Activated naive CD4-positive, alpha-beta T cell treated with anti-CD3 and anti-CD28 coated beads, Interleukin-2, amount 50 U/mL, for 24 hours (primary cell): ENCODE data around the gene ROPN1B.
"Not testable (repeated sequence)": the region's sequence is repeated elsewhere in the genome, so short reads cannot be mapped to it uniquely, and the experiment has no call there.

Source experiments
- H3K27ac Mint-ChIP-seq: one replicate; pipeline ENCODE4 v1.8.0; 2021; ENCODE audit warnings: mild to moderate bottlenecking, mixed read lengths
- H3K27me3 Mint-ChIP-seq: one replicate; pipeline ENCODE4 v1.8.0; 2021; ENCODE audit warnings: mixed read lengths
- H3K36me3 Mint-ChIP-seq: one replicate; pipeline ENCODE4 v1.8.0; 2021; ENCODE audit warnings: mixed read lengths
- H3K4me1 Mint-ChIP-seq: one replicate; pipeline ENCODE4 v1.8.0; 2021; ENCODE audit warnings: mixed read lengths
- H3K4me3 Mint-ChIP-seq: one replicate; pipeline ENCODE4 v1.8.0; 2021; ENCODE audit warnings: mild to moderate bottlenecking, mixed read lengths
- H3K9me3 Mint-ChIP-seq: one replicate; pipeline ENCODE4 v1.8.0; 2021; ENCODE audit warnings: mixed read lengths

The ROPN1B gene

DNA sequence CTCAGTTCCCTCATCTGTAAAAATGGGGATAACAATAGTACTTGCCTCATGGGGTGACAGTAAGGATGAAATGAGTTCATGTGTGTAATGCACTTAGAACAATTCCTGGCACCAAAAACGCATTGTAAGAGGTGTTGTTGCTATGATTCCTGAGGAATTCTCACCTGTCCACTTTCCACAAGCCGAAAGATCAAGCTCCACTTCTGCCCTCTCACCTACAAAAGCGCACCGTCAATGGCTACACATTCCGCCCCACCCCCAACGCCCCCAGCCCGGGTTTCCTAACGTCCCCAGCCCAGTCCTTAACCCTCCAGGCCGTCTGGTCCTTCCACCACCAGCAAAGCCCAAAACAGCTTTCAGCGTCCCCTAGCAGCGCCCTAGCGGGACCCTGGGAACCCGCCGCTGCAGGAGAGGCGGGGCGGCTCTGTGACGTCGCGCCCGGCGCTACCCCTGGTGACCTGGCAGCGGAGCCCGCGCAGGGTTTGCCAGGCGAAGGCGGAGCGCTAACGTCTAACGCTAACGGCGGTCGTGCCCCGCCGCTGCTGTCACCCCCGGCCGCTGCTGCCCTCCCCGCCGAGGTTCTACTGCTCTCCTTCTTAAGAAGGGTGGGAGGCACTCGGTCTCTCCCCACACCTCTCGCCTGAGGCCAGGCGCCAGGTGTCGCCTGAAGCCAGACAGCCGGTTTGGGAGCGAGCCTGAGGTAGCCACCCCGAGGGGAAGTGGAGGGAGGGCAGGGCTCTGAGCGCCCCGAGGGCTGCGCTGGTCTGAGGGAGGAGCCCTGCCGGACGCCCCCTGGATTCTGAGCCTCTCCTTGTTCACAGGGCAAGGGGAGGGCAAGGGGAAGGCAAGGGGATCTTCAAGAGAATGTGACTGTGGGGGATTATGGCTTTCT, at the start of gene ROPN1B:
TSS of gene ROPN1B (plus strand) at position 478 of the 892 bp plus-strand sequence. CDS start 2,877 bp downstream, outside the sequence.
- H3K9me3 Mint-ChIP-seq, H3K27ac Mint-ChIP-seq, H3K36me3 Mint-ChIP-seq, H3K4me1 Mint-ChIP-seq: not testable (repeated sequence)
- Mint-ChIP-seq H3K4me3 (peak within 1 kb of the TSS; percentile 69), H3K27me3 (peaks cover 14% of the 10 kb centered on the region)

GRCh38 chr3:125920191-125920590, 48.8 kb upstream of the ROPN1B start:
- H3K9me3 Mint-ChIP-seq, H3K27me3 Mint-ChIP-seq: not testable (repeated sequence)

DNA sequence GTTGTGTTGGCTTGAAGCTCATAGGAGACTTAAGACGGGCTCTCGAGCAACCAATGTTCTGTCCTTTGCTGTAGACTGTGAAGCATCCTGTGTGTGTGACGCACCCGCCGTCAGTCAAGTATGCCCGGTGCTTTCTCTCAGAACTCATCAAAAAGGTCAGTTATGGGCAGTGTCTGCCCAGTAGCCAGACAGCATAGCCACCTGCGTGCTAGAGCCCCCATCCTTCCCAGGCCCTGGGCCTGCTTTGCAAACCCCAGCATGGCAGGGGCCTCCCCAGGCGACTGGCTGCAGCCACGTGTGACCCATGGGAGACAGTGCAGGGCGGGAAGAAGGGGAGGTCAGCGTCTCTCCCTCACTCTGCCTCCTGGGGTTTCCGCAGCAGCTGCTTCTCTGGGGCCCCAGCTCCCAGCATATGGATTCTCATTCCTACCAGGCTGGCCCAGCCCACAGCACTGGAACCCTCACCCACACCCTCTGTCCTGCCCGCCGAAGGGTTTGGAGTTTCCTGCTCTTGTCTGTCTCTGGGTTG, 48.2 kb upstream of the ROPN1B start:
- not testable (repeated sequence) for H3K9me3 Mint-ChIP-seq, H3K4me3 Mint-ChIP-seq, H3K27me3 Mint-ChIP-seq, H3K36me3 Mint-ChIP-seq, H3K27ac Mint-ChIP-seq
- peaks cover 21% of the 10 kb centered on the region for H3K4me1 Mint-ChIP-seq

More at GRCh38 chr3:125920191-125920590, 48.8 kb upstream of the ROPN1B start:
- peaks cover 22% of the 10 kb centered on the region for H3K4me1 Mint-ChIP-seq
- H3K27ac Mint-ChIP-seq, H3K36me3 Mint-ChIP-seq, H3K4me3 Mint-ChIP-seq: not testable (repeated sequence)

GRCh38 chr3:125921712-125922111, 47.3 kb upstream of the ROPN1B start:
- peaks cover 21% of the 10 kb centered on the region for H3K4me1 Mint-ChIP-seq
- H3K27me3 Mint-ChIP-seq, H3K27ac Mint-ChIP-seq, H3K4me3 Mint-ChIP-seq, H3K36me3 Mint-ChIP-seq, H3K9me3 Mint-ChIP-seq: not testable (repeated sequence)

DNA sequence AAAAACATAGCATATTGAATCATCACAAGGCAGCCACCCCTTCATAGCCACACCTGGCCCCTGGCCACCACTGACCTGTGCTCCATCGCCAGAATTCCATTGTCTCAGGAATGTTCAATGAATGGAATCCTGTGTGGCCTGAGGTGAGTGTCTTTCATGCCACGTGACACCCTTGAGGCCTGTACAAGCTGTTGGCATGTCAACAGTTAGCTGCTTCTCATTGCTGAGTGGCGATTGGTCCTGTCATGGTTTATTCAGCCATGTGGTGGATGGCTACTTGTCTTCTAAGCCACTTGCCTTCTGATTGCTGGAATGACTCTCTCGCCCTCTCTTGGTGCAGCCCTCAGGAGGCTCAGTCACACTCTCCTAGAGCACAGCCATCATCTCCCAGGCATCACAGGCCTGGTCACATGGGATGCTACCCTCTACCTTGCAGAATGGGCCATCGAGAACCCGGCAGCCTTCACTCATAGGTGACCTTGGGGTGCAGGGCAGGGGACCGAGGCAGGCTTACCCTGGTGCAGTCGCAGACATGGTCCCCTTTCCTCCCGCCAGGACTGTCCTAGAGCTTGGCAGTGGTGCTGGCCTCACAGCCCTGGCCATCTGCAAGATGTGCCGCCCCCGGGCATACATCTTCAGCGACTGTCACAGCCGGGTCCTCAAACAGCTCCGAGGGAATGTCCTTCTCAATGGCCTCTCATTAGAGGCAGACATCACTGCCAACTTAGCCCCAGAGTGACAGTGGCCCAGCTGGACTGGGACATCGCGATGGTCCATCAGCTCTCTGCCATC, 45.5 kb upstream of the ROPN1B start:
- not testable (repeated sequence) for H3K27me3 Mint-ChIP-seq, H3K36me3 Mint-ChIP-seq, H3K4me1 Mint-ChIP-seq, H3K27ac Mint-ChIP-seq, H3K4me3 Mint-ChIP-seq, H3K9me3 Mint-ChIP-seq

DNA sequence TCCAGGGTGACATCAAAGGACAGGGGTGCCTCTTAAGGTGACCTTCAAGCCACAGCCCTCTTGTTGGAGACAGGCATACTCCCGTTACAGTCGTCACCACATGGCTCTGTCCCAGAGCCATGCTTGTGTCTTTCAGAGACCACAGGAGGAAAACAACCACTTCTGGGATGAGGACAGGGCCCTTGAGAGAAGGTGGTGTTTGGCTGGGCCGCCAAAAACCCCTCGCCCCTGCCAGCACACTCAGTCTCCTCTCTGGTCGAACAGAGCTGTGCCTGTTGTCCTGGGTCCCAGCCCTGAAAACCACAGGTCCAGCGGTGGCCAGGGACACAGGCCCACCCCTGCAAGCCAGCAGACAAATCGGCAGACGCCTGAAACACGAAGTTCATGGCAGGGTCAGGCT, 44.7 kb upstream of the ROPN1B start:
- H3K4me1 Mint-ChIP-seq, H3K27me3 Mint-ChIP-seq, H3K4me3 Mint-ChIP-seq, H3K36me3 Mint-ChIP-seq, H3K27ac Mint-ChIP-seq, H3K9me3 Mint-ChIP-seq: not testable (repeated sequence)

- peaks cover 11% of the 10 kb centered on the region for H3K4me1 Mint-ChIP-seq
- not testable (repeated sequence) for H3K27ac Mint-ChIP-seq, H3K4me3 Mint-ChIP-seq, H3K9me3 Mint-ChIP-seq, H3K27me3 Mint-ChIP-seq, H3K36me3 Mint-ChIP-seq
These were observed 43.3 kb upstream of the ROPN1B start for GRCh38 chr3:125925727-125926126.

GRCh38 chr3:125928771-125929545, 40.0 kb upstream of the ROPN1B start:
- not testable (repeated sequence) for H3K9me3 Mint-ChIP-seq, H3K36me3 Mint-ChIP-seq, H3K27ac Mint-ChIP-seq, H3K4me3 Mint-ChIP-seq, H3K27me3 Mint-ChIP-seq
- H3K4me1 Mint-ChIP-seq: peaks cover 11% of the 10 kb centered on the region

DNA sequence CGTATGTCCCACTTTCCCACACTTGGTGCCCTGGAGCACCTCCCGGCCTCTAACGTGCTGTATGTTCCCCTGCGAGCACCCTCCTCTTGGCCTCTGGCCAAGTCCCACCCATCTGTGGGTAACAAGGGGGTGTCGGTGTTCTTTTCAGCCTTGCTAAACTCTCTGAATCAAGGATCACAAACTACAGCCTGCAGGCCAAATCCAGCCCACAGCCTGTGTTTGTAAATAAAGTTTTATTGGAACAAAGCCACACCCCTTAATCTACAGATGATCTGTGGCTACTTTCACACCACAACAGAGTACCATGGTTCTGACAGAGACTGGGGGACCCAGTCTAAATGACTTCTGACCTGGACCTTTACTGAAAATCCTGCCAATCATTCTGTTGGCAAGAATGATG, 39.2 kb upstream of the ROPN1B start:
- H3K27me3 Mint-ChIP-seq, H3K27ac Mint-ChIP-seq, H3K36me3 Mint-ChIP-seq, H3K4me3 Mint-ChIP-seq, H3K9me3 Mint-ChIP-seq: not testable (repeated sequence)
- H3K4me1 Mint-ChIP-seq: peaks cover 11% of the 10 kb centered on the region

- H3K27me3 Mint-ChIP-seq, H3K36me3 Mint-ChIP-seq, H3K9me3 Mint-ChIP-seq, H3K27ac Mint-ChIP-seq, H3K4me3 Mint-ChIP-seq: not testable (repeated sequence)
- H3K4me1 Mint-ChIP-seq: peaks cover 11% of the 10 kb centered on the region
These were observed 37.6 kb upstream of the ROPN1B start for GRCh38 chr3:125931355-125931880.

DNA sequence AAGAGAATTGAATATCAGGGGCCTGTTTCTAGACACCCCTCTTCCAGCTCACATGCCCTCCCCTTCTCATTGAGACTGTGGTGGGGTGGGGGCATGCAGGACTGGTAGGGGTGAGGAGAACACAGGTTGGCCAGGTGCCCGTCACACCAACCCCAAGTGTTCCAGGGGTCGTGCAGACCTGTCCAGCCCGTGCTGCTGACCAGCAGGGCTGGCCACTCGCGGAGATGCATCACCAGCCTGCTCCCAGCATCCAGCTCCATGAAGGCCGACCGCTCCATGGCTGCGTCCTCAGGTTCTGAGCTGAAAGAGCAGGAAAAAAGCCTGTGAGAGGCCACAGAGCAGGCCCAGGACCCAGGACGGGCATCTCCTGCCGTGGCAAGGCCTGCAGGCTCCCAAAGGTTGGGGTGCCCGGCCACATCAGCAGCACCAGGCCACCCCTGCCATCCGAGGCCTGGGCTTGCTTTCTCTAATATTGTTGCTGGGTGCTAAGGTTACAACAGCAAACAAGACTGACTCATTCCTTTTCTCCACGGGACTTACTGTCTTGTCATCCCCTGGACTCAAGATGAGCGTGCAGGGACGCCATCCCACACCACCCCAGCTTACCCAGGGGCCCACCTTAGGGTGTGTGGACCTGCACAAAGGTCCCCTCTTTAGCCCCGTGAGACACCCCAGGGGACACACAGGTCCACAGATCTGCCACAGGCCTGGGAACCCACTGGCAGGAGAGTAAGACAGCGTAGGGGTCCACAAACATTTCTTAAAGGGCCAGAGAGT, 35.4 kb upstream of the ROPN1B start:
- not testable (repeated sequence) for H3K36me3 Mint-ChIP-seq, H3K9me3 Mint-ChIP-seq, H3K27ac Mint-ChIP-seq, H3K4me3 Mint-ChIP-seq, H3K27me3 Mint-ChIP-seq
- H3K4me1 Mint-ChIP-seq: peaks cover 11% of the 10 kb centered on the region

GRCh38 chr3:125935252-125935874, 33.6 kb upstream of the ROPN1B start:
- not testable (repeated sequence) for H3K9me3 Mint-ChIP-seq, H3K27ac Mint-ChIP-seq, H3K36me3 Mint-ChIP-seq, H3K4me1 Mint-ChIP-seq, H3K27me3 Mint-ChIP-seq, H3K4me3 Mint-ChIP-seq

GRCh38 chr3:125936210-125936815, 32.7 kb upstream of the ROPN1B start:
- H3K36me3 Mint-ChIP-seq, H3K9me3 Mint-ChIP-seq, H3K27me3 Mint-ChIP-seq, H3K4me1 Mint-ChIP-seq, H3K27ac Mint-ChIP-seq, H3K4me3 Mint-ChIP-seq: not testable (repeated sequence)

GRCh38 chr3:125936891-125937290, 32.1 kb upstream of the ROPN1B start:
- H3K27me3 Mint-ChIP-seq, H3K9me3 Mint-ChIP-seq: not testable (repeated sequence)

More at GRCh38 chr3:125936891-125937290, 32.1 kb upstream of the ROPN1B start:
- H3K36me3 Mint-ChIP-seq, H3K4me3 Mint-ChIP-seq, H3K27ac Mint-ChIP-seq, H3K4me1 Mint-ChIP-seq: not testable (repeated sequence)
